Measurements from ENCODE around the gene RASA4B.
"Not testable (repeated sequence)": the region's sequence is repeated elsewhere in the genome, so short reads cannot be mapped to it uniquely, and the experiment has no call there.

RASA4B gene

GRCh38 chr7:102517550-102518147 is at the start of gene RASA4B:
Gene RASA4B (minus strand): TSS chr7:102517777. CDS start chr7:102517710, 67 bp downstream.
- DNase-seq, result not testable (repeated sequence)

GRCh38 chr7:102550808-102551422 is 33.3 kb upstream of the RASA4B start, which contains the start of gene SPDYE2:
Gene SPDYE2 (plus strand): TSS chr7:102551226. CDS start chr7:102553256, 2,030 bp downstream.
- DNase-seq, result not testable (repeated sequence)

- DNase-seq, result not testable (repeated sequence)
Observed at GRCh38 chr7:102546353-102546752, 28.8 kb upstream of the RASA4B start.

- not testable (repeated sequence) for DNase-seq
Observed at GRCh38 chr7:102545288-102545687, 27.7 kb upstream of the RASA4B start.

- not testable (repeated sequence) for DNase-seq
Observed at GRCh38 chr7:102544372-102544771, 26.8 kb upstream of the RASA4B start.

GRCh38 chr7:102543596-102543995 is 26.0 kb upstream of the RASA4B start, which contains the start of gene UPK3BL2:
Gene UPK3BL2 (minus strand): TSS chr7:102543696. CDS start chr7:102543636, 60 bp downstream.
- DNase-seq, result not testable (repeated sequence)

- DNase-seq, result not testable (repeated sequence)
Observed at GRCh38 chr7:102542771-102543170, 25.2 kb upstream of the RASA4B start.

GRCh38 chr7:102542083-102542482 is 24.5 kb upstream of the RASA4B start:
- not testable (repeated sequence) for DNase-seq

- DNase-seq, result not testable (repeated sequence)
Observed at GRCh38 chr7:102540604-102541003, 23.0 kb upstream of the RASA4B start.

- DNase-seq, result not testable (repeated sequence)
Observed at GRCh38 chr7:102535062-102535615, 17.6 kb upstream of the RASA4B start.

GRCh38 chr7:102532127-102532526 is 14.6 kb upstream of the RASA4B start:
- DNase-seq, result not testable (repeated sequence)

- DNase-seq, result not testable (repeated sequence)
Observed at GRCh38 chr7:102531583-102531982, 14.0 kb upstream of the RASA4B start.

- not testable (repeated sequence) for DNase-seq
Observed at GRCh38 chr7:102527822-102528793, 10.5 kb upstream of the RASA4B start.

GRCh38 chr7:102527182-102527581 is 9.6 kb upstream of the RASA4B start:
- not testable (repeated sequence) for DNase-seq

GRCh38 chr7:102524803-102525202 is 7.2 kb upstream of the RASA4B start:
- DNase-seq, result not testable (repeated sequence)

GRCh38 chr7:102520797-102521196 is 3.2 kb upstream of the RASA4B start:
- not testable (repeated sequence) for DNase-seq

- DNase-seq, result not testable (repeated sequence)
Observed at GRCh38 chr7:102516951-102517350, 626 bp downstream of the RASA4B start.

GRCh38 chr7:102515889-102516288 is 1.7 kb downstream of the RASA4B start:
- DNase-seq, result not testable (repeated sequence)

GRCh38 chr7:102514881-102515721 is 2.5 kb downstream of the RASA4B start:
- not testable (repeated sequence) for DNase-seq

- DNase-seq, result not testable (repeated sequence)
Observed at GRCh38 chr7:102512642-102513221, 4.8 kb downstream of the RASA4B start.

- DNase-seq, result not testable (repeated sequence)
Observed at GRCh38 chr7:102511860-102512522, 5.6 kb downstream of the RASA4B start.
